Measurements from ENCODE around the gene LMO1. TPM values are rescaled to one million over a fixed set of nuclear protein-coding genes. Genes with fewer than 3 reads are reported as not detected.
A peak's percentile ranks its signal among the peaks of the same experiment; 100 is the strongest.

Gene LMO1
- total and polyA plus RNA-seq, 12 donors: 0.22 to 2.5 (median 1.2) TPM; not detected in 6

DNA sequence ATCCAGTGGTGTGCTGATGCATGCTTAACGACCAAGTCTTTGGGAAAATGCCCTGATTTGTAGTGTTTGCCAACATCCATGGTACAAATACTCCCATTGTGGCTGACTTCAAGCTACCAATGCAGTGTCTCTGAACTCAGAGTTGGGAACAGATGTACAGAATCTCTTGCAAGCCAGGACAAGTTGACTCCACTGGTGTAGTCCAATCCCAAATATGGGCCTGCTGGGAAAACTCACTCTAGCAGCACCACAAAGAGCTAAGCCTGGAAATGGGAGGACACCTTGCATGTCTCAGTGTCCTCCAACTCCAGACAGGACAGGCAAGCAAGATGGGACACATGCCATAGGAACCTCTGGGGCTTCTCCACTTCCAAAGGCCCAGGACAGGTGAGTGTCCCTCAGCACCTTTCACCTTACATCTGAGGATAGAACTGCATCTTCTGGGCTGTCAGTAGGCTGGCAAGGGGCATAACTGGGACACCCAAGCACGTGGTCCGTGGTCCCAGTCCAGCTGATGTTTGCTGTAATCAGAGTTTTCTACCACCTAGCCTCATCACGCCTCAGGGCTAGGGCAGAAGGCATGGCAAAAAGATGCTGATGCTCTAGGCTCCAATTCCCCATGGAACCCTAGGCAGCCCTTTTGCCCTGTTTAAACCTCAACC is 6.5 kb downstream of the LMO1 start:
- DNase-seq: peak in 1 of 7 donors; percentile 41

DNA sequence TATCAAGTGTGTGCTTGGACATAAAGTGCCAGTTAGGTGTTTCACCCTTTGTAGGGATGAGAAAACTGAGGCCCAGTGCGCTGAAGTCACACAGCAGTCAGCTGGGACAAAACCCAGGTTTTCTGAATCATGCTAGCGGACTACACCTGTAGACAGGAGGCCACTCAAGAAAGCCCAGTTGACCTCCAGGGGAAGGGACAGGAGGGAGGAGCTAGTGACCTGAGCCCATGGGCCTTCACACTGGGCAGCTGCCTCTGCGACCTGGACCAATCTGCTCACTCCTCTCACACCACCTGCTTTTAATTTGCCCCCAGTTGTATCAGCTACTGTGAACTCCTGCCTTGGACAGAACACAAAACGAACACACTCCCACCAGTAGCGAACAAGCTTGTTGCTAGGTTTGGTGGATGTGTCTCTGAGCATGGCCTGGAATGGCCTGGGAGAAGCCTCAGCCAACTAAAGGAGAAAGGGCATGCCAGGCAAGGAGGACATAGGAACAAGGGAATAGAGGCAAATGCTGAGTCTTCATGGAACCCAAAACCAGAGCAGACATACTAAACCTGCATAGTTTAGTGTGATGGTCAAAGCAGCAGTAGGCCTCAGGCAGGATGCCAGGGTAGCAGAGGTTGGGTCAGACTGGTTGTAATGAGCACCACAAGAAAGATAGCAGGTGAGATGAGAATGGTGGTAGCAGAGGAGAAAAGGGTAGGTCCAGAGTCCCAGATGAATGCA is 7.2 kb downstream of the LMO1 start:
- Histone ChIP-seq H3K27ac (no peak overlapping the region), H3K36me3 (replicated peaks in 1 of 2) (no peaks in the 10 kb centered on the region), H3K4me3 (no peak overlapping the region), H3K27me3 (peaks cover 4% of the 10 kb centered on the region), H3K4me1 (replicated peaks in 1 of 2) (no peaks in the 10 kb centered on the region), H3K9me3 (replicated peaks in 1 of 3) (no peaks in the 10 kb centered on the region)
- peak in 1 of 7 donors; percentile 45 for DNase-seq
- intact Hi-C loops (cut with DNase I): no loop called here
- 84 to 90% (median 85%) methylated on average over 4 to 5 of the region's 5 CpGs for WGBS, 4 donors
- TF ChIP-seq, protein P1, sequence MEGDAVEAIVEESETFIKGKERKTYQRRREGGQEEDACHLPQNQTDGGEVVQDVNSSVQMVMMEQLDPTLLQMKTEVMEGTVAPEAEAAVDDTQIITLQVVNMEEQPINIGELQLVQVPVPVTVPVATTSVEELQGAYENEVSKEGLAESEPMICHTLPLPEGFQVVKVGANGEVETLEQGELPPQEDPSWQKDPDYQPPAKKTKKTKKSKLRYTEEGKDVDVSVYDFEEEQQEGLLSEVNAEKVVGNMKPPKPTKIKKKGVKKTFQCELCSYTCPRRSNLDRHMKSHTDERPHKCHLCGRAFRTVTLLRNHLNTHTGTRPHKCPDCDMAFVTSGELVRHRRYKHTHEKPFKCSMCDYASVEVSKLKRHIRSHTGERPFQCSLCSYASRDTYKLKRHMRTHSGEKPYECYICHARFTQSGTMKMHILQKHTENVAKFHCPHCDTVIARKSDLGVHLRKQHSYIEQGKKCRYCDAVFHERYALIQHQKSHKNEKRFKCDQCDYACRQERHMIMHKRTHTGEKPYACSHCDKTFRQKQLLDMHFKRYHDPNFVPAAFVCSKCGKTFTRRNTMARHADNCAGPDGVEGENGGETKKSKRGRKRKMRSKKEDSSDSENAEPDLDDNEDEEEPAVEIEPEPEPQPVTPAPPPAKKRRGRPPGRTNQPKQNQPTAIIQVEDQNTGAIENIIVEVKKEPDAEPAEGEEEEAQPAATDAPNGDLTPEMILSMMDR (IDR thresholded peaks at IDR 0.05): no peak
- no peak for TF ChIP-seq POLR2A (IDR thresholded peaks at IDR 0.05)

More for the DNA sequence above, 6.5 kb downstream of the LMO1 start:
- TF ChIP-seq POLR2A (IDR thresholded peaks at IDR 0.05): no peak
- TF ChIP-seq, protein P1 (IDR thresholded peaks at IDR 0.05): no peak
- H3K4me3 ChIP-seq: no peak overlapping the region
- H3K9me3 ChIP-seq (replicated peaks in 1 of 3): no peaks in the 10 kb centered on the region
- H3K4me1 ChIP-seq (replicated peaks in 1 of 2): peaks cover 0 to under 1% of the 10 kb centered on the region in 2 donors
- 83 to 91% (median 88%) methylated on average over 3 to 4 of the region's 4 CpGs for WGBS, 4 donors
- no peak overlapping the region for H3K27ac ChIP-seq
- H3K27me3 ChIP-seq: peaks cover 10% of the 10 kb centered on the region
- intact Hi-C loops (cut with DNase I): no loop called here
- no peaks in the 10 kb centered on the region for H3K36me3 ChIP-seq (replicated peaks in 1 of 2)

DNA sequence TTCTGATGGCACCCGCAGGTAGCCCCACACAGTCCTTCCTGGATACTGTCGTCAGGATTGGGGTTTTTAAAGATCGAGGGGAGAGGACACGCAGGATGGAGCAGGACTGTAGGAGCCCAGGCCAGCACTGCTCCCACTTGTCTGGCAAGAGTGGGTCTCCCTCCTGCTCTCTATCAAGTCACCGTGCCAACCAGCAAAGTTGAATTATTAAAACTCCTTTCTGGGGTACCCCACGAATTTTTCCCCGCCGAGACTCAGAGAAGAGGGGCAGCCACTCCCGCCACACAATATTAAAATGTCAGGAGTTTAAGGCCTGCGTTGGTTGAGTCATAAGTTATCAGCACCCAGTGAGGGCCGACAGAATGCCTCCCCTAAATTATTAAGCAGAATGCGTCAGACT is 10.1 kb downstream of the LMO1 start:
- 77 to 86% (median 80%) methylated on average over 12 of the region's 12 CpGs for WGBS, 4 donors

DNA sequence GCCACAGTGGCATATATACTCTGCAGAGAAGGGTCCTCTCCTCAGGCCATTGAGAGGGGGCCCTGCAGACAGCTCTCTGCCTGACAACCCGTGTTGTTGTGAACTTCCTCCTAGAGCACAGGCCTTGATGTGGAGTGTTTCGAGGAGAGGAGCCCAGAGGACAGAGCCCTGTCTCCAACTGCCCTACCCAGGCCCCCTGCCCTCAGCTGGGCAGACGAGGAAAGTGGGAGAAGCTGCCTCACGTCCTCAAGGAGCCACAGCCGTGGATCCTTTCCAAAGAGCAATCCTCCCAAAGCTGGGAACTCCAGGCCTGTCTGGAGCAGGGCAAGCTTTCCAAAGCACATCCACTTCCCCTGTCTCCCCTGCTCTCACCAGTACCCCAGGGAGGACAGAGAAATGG is 10.7 kb downstream of the LMO1 start:
- Histone ChIP-seq H3K9me3 (replicated peaks in 1 of 3) (no peaks in the 10 kb centered on the region), H3K4me3 (no peak overlapping the region), H3K27ac (no peak overlapping the region), H3K27me3 (no peaks in the 10 kb centered on the region), H3K4me1 (replicated peaks in 1 of 2) (no peaks in the 10 kb centered on the region), H3K36me3 (replicated peaks in 1 of 2) (no peaks in the 10 kb centered on the region)
- 82 to 92% (median 87%) methylated on average over 4 to 5 of the region's 5 CpGs for WGBS, 4 donors
- intact Hi-C loops (cut with DNase I): no loop called here
- peak in 3 of 7 donors; percentile 4 to 14 (median 5) for DNase-seq
- no peak for TF ChIP-seq POLR2A (IDR thresholded peaks at IDR 0.05)
- TF ChIP-seq, protein P1 (IDR thresholded peaks at IDR 0.05): no peak

More for the DNA sequence above, 10.1 kb downstream of the LMO1 start:
- Histone ChIP-seq H3K36me3 (replicated peaks in 1 of 2) (no peaks in the 10 kb centered on the region), H3K9me3 (replicated peaks in 1 of 3) (no peaks in the 10 kb centered on the region), H3K27ac (no peak overlapping the region), H3K4me3 (no peak overlapping the region), H3K27me3 (no peaks in the 10 kb centered on the region), H3K4me1 (replicated peaks in 1 of 2) (no peaks in the 10 kb centered on the region)
- intact Hi-C loops (cut with DNase I): no loop called here
- TF ChIP-seq POLR2A (IDR thresholded peaks at IDR 0.05): no peak
- TF ChIP-seq, protein P1 (IDR thresholded peaks at IDR 0.05): no peak
- peak in 2 of 7 donors; percentile 1 to 10 for DNase-seq
